SH-SY5Y (cell line): ENCODE results near the gene FAM20A.

Experiments
- GATA2 ChIP-seq: IDR thresholded peaks from 2 replicates; pipeline ENCODE4 v1.6.1; 2011; ENCODE audit warnings: mild to moderate bottlenecking, low read depth, low read length
- GATA3 ChIP-seq: IDR thresholded peaks from 2 replicates; pipeline ENCODE4 v1.6.1; 2011; ENCODE audit warnings: low read depth, mild to moderate bottlenecking, low read length, moderate library complexity

Gene FAM20A

DNA sequence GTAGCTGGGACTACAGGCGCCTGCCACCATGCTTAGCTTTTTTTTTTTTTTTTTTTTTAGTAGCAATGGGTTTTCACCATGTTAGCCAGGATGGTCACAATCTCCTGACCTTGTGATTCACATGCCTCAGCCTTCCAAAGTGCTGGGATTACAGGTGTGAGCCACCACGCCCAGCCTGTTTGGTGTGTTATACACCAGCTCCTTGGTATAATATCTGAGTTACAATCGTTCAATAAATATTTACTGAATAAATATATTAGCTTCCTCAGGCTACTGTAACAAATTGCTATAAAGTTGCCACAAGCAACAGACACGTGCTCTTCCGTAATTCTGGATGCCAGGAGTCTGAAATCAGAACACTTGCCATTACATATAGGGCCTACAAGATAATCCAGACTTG is 13.6 kb upstream of the FAM20A start:
- TF ChIP-seq GATA3 = no peak
- no peak for TF ChIP-seq GATA2

- TF ChIP-seq GATA2 (no peak), GATA3 (no peak)
Observed at GRCh38 chr17:68613739-68614298, 12.7 kb upstream of the FAM20A start.

GRCh38 chr17:68612923-68613292 is 11.7 kb upstream of the FAM20A start:
- no peak for TF ChIP-seq GATA3
- no peak for TF ChIP-seq GATA2

DNA sequence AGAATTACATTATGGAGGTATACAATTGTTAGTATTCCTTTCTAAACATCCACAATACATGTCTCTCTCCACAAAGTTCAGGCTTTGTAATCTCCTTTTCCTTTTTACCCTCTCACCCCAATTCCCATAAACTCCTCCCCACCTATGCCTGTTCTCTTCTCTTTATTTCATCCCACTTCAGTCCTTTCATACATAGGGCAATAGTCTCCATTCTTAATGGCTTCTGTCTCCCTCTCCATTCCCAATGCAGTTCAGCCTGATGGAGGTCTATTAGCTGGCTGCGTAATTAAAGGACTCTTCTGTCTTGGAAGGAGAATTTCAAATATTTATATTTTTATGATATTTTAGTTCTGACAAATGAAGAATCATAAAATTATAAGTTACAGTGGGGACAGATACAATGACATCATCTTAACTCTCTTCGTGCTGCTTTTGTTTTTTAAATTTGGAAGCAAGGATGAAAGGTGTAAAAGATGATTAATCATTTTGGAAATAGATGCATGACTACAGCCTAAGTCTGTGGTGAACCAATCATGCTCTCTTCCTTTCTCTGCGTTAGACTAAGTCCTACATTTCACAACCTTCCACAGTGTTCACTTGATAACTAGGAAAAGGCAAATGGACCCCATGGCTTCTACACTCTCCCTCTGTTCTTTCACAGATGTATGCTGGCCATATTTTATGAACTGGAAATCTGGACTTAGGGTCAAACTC is 11.2 kb upstream of the FAM20A start:
- TF ChIP-seq GATA2 = no peak
- no peak for TF ChIP-seq GATA3

DNA sequence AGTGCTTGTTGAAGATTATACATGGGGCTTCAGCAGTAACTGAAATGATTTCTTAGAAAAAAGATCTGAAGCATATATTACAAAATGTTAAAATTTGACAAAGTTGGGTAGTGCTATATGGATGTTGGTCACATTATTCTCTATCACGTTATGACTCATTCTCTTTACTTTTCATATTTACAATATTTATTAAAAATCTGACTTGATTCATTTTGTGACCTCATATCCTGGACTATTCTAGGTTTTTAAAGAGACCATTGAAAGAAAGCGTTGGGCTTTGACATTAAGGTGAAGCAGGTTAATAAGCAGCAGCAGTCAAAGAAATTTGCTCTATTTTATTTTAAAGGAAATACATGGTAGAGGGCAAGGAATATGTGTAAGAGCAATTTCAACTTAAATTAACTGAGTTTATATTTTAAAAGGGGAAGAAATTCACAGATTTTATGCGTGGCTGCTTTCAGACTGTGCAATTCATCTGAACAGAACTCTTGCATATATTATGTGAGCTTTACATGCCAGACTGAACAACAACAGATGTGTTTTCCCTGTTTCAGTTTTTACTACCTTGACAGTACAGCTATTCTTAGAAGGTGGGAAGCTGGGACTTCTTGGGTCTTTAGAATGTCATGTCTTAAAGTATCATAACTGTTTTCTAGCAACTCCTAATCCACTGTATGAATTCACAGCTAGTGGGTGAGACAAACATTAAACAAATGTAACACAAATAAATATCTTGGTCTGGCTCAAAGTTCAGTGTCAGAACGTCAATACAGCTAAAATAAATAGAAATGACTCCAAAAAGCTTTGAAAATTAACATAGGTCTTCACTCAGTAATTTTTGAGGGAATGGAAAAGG is 10.4 kb upstream of the FAM20A start:
- TF ChIP-seq GATA3 (no peak), GATA2 (no peak)

GRCh38 chr17:68610554-68610953 is 9.4 kb upstream of the FAM20A start:
- TF ChIP-seq GATA3 (no peak), GATA2 (no peak)

DNA sequence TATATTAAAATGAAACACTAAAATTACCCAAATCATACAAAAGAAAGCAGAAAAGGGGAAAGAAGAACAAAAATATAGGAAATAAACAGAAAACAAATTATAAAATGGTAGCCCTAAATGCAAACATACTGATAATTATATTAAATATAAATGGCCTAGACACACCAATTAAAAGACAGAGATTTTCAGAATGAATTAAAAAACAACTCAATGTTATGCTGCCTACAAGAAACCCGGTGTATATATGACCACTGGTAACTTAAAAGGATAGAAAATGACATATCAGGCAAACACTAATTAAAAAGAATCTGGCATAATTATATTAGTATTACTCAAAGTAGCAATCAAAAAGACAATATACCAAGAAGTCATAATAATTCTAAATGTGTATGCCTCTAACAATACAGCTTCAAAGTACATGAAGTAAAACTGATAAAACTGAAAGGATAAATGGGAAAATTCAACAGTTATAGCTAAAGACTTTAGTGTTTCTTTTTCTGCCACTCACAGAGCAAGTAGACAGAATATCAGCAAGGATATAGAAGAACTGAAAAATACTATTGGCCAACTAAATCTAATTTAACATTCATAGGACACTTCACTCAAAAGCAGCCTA is 7.5 kb upstream of the FAM20A start:
- TF ChIP-seq GATA3 (no peak), GATA2 (no peak)

- TF ChIP-seq GATA2 = no peak
Observed at GRCh38 chr17:68606451-68607307, 5.5 kb upstream of the FAM20A start.

GRCh38 chr17:68605914-68606313 is 4.7 kb upstream of the FAM20A start:
- TF ChIP-seq GATA2 (no peak), GATA3 (no peak)

DNA sequence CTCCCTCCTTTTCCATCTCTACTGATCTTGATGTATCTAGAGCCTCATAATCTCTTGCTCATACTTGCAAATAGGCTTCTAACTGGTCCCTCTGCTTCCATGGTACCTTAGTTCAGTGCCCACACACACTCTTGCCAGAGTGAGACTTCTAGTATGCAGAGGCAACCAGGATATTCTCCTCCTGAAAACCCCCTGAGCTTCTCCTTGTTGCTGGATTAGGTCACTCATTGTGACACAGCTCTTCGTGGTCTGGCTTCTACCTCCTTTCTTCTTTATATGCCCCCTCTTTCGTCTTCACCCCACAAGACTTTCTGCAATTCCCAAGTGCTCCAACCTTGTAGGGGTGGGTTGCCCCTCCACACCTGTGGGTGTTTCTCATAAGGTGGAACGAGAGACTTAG is 2.5 kb upstream of the FAM20A start:
- TF ChIP-seq GATA2 (no peak), GATA3 (no peak)

GRCh38 chr17:68603027-68603426 is 1.9 kb upstream of the FAM20A start:
- TF ChIP-seq GATA3 (no peak), GATA2 (no peak)

GRCh38 chr17:68602289-68602688 is 1.1 kb upstream of the FAM20A start:
- TF ChIP-seq GATA2 (no peak), GATA3 (no peak)

DNA sequence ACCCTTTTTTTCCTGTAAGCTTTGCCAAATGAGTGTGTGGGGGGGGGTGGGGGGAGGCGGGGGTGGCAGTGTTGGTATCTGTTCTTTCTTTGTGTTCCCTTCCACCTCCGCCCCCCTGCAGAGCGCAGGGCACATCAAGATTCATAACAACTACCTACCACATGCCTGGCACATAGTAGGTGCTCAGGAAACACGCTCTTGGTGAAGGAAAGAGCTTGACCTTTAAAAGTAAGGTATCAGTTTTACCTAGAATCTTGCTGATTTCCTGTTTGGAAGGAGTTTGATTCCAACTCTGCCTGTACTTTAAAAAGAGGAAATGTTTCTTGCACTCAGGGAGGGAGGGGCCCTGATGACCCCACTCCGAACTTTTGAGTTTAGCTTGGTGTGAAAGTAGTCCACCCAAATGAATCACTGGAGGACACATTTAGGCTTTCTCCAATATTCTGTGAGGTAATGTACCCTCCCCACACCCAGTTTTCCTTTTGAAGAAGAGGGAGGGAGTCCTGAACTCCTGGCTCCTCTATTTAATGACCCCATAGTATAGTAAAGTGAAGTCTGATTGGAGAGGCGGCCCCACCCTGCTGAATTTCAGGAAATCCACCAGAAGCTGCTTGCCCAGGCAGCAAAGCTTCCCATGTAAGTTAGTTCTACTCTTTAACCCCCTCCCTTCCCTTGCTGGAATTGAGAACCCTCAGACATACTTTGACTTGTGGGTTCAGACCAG is 560 bp upstream of the FAM20A start:
- TF ChIP-seq GATA3 (no peak), GATA2 (no peak)
